Activated CD8-positive, alpha-beta memory T cell treated with anti-CD3 and anti-CD28 coated beads, Interleukin-2, amount 50 U/mL, for 1 hour (primary cell): ENCODE measurements around the gene MYLK4.

Experiments
- DNase-seq: peaks from one replicate; pipeline ENCODE4 v3.0.0-alpha.2; 2020; ENCODE audit errors: extremely low read depth

MYLK4 gene

GRCh38 chr6:2734488-2735166 lies 16.1 kb downstream of the MYLK4 start:
- no peak for DNase-seq

GRCh38 chr6:2733736-2734480 lies 16.8 kb downstream of the MYLK4 start:
- DNase-seq: no peak

- DNase-seq: no peak
Observed at GRCh38 chr6:2733324-2733723, 17.4 kb downstream of the MYLK4 start.

- DNase-seq: no peak
Observed at GRCh38 chr6:2732503-2733089, 18.1 kb downstream of the MYLK4 start.

- DNase-seq: no peak
Observed at GRCh38 chr6:2731281-2731909, 19.3 kb downstream of the MYLK4 start.

- DNase-seq: no peak
Observed at GRCh38 chr6:2730353-2731107, 20.2 kb downstream of the MYLK4 start.

GRCh38 chr6:2729921-2730320 lies 20.8 kb downstream of the MYLK4 start:
- DNase-seq: no peak

- DNase-seq: no peak
Observed at GRCh38 chr6:2725999-2726567, 24.6 kb downstream of the MYLK4 start.

GRCh38 chr6:2725364-2725988 lies 25.2 kb downstream of the MYLK4 start:
- DNase-seq: no peak

- DNase-seq: no peak
Observed at GRCh38 chr6:2721219-2721618, 29.5 kb downstream of the MYLK4 start.

- no peak for DNase-seq
Observed at GRCh38 chr6:2719093-2719455, 31.6 kb downstream of the MYLK4 start.

GRCh38 chr6:2718334-2719092 lies 32.2 kb downstream of the MYLK4 start:
- no peak for DNase-seq

- no peak for DNase-seq
Observed at GRCh38 chr6:2716936-2717700, 33.6 kb downstream of the MYLK4 start.

GRCh38 chr6:2715737-2716136 lies 35.0 kb downstream of the MYLK4 start:
- no peak for DNase-seq

- no peak for DNase-seq
Observed at GRCh38 chr6:2714111-2714895, 36.4 kb downstream of the MYLK4 start.

- DNase-seq: no peak
Observed at GRCh38 chr6:2713473-2714110, 37.1 kb downstream of the MYLK4 start.

GRCh38 chr6:2712102-2712501 lies 38.6 kb downstream of the MYLK4 start:
- DNase-seq: no peak

GRCh38 chr6:2710412-2710811 lies 40.3 kb downstream of the MYLK4 start:
- no peak for DNase-seq
